GM19463 (cell line): ENCODE data around the gene OR1E2.
"Not testable (repeated sequence)": the region's sequence is repeated elsewhere in the genome, so short reads cannot be mapped to it uniquely, and the experiment has no call there.

Experiments used
- ATAC-seq: cut with Tn5 transposase; IDR thresholded peaks from one replicate; pipeline ENCODE4 v1.9.1; 2021; ENCODE audit warnings: mild to moderate bottlenecking, moderate library complexity; ENCODE audit not compliant: unreplicated experiment

Gene OR1E2

GRCh38 chr17:3398310-3398709, 35.3 kb downstream of the OR1E2 start, which contains the start of gene OR1E1:
Gene OR1E1, minus strand, starts transcription at chr17:3398410. Its CDS starts 0 bp downstream, at chr17:3398410.
- ATAC-seq: no peak

DNA sequence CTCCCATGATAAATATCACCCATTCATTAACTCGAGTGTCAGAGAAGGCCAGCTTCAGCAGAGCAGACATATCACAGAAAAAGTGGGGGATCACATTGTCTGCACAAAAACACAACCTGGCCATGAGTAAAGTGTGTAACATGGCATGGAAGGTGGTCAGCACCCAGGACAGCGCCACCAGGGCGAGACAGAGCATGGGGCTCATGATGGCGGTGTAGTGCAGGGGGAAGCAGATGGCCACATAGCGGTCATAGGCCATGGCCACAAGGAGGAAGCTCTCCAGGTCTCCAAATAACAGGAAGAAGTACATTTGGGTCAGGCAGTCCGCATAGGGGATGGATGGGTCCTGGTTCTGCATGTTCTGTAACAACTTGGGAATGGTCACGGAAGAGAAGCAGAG, 35.8 kb downstream of the OR1E2 start:
- not testable (repeated sequence) for ATAC-seq

DNA sequence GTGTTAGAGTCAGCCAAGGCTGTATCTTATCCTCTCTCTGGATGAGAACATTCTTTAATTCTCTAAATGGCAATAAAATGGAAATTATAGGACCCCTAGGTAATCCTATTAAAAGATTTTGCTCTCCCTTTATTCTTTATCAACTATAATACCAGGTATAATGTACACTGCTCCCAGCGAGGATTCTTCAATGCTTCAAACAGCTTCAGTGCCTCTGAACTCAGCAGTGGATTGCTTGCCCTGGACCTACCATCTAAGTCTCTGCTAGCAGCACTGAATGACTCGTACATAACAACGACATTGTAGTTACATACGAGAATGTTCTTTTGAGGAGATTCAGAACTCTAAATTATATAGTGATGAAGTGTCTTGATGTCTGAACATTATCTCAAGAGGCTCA, 43.9 kb downstream of the OR1E2 start:
- ATAC-seq: no peak

DNA sequence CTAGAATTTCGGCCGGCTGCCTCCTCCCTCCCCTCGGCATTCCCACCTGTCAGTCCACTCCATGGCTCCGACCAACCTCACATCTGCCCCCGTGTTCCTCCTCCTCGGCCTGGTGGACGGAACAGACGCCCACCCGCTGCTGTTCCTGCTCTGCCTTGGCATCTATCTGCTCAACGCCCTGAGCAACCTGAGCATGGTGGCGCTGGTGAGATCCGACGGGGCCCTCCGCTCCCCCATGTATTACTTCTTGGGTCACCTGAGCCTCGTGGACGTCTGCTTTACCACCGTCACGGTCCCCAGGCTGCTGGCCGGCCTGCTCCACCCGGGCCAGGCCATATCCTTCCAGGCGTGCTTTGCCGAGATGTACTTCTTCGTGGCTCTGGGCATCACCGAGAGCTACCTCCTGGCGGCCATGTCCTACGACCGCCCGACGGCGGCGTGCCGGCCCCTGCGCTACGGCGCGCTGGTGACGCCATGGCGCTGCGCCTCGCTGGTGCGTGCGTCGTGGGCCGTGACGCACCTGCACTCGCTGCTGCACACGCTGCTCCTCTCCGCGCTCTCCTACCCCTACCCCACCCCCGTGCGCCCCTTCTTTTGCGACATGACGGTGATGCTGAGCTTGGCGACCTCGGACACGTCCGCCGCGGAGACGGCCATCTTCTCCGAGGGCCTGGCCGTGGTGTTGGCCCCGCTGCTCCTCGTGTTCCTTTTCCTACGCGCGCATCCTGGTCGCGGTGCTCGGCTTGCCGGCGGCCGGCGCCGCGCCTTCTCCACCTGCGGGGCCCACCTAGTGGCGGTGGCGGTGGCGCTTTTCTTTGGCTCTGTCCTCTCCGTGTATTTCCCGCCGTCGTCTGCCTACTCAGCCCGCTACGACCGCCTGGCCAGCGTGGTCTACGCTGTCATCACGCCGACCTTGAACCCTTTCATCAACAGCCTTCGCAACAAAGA, 47.5 kb downstream of the OR1E2 start, which contains the start of gene OR3A2:
OR3A2 (minus strand) TSS at position 440 of the 948 bp plus-strand sequence.
- no peak for ATAC-seq
